Glutamatergic neuron (in vitro differentiated cells): ENCODE measurements around the gene SPEG. TPM values are rescaled to one million over a fixed set of nuclear protein-coding genes. Genes with fewer than 3 reads are reported as not detected.

Experiments
- DNase-seq: peaks from one replicate; pipeline ENCODE4 v3.0.0; 2022
- H3K27ac Mint-ChIP-seq: one replicate; pipeline ENCODE4 v1.8.0; 2020; ENCODE audit warnings: mild to moderate bottlenecking, mixed read lengths, inconsistent platforms; ENCODE audit not compliant: unreplicated experiment
- H3K27me3 Mint-ChIP-seq: one replicate; pipeline ENCODE4 v1.8.0; 2020; ENCODE audit warnings: mild to moderate bottlenecking, moderate library complexity, mixed read lengths, inconsistent platforms; ENCODE audit not compliant: unreplicated experiment
- H3K36me3 Mint-ChIP-seq: one replicate; pipeline ENCODE4 v1.8.0; 2020; ENCODE audit warnings: mild to moderate bottlenecking, mixed read lengths, inconsistent platforms; ENCODE audit not compliant: unreplicated experiment
- H3K4me1 Mint-ChIP-seq: one replicate; pipeline ENCODE4 v1.8.0; 2020; ENCODE audit warnings: mild to moderate bottlenecking, low read depth, mixed read lengths, inconsistent platforms; ENCODE audit not compliant: unreplicated experiment
- H3K4me3 Mint-ChIP-seq: one replicate; pipeline ENCODE4 v1.8.0; 2020; ENCODE audit warnings: mild to moderate bottlenecking, mixed read lengths, inconsistent platforms; ENCODE audit not compliant: unreplicated experiment
- H3K9me3 Mint-ChIP-seq: one replicate; pipeline ENCODE4 v1.8.0; 2020; ENCODE audit warnings: mild to moderate bottlenecking, moderate library complexity, mixed read lengths, inconsistent platforms; ENCODE audit not compliant: unreplicated experiment
- total RNA-seq: library from RNA; stranded (reverse); fragmentation: NEBNext Ultra II Directional; extraction: Animal tissue kit (Norgen Biotek cat#: 25700); gene quantifications from one replicate; pipeline ENCODE4 v1.2.1, GENCODE V29; 2021; ENCODE audit not compliant: unreplicated experiment
- TF ChIP-seq, protein P1 (sequence below): fragments of 200-600 bp; sonication (generic); IDR thresholded peaks from one replicate; pipeline ENCODE4 v1.5.0; 2021; ENCODE audit not compliant: partially characterized antibody, unreplicated experiment

Gene SPEG
- total RNA-seq, 1 donor from 2014 or later = 92.9 TPM

DNA sequence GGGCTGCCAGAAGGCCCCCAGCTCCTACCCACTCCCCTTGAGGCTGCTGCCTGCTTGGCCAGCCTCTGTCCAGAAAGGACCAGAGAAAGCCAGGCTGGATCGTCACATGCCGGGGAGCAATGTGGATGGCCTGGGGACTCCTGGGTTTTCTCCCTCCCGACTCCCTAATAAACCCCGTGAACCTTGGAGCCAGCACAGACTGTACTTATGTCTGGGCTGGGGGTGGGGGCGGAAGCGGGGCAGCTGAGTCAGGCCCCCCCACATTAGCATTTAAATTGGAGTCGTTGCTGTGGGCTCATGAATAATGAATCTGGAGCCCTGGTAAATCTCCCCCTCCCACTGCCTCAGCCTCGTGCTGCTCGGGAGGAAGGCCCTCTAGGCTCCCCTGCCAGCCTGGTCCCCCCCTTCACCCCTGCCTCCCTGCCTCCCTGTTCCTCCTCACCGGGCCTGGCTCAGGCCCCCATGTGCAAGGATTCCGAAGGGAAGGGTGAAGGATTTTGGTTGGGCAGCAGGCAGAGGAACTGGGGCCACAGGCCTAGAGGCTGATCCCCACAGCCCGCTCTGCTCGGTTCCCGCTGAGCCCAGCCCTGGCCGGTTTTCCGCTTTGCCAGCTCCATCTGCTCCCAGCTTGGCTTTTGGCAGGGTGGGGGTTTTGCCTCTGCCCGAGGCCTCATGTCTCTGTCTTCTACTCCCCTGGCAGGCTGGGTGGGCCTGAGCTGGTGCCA, 72.3 kb downstream of the SPEG start:
- Mint-ChIP-seq H3K4me3 (no peak overlapping the region), H3K9me3 (peaks cover 12% of the 10 kb centered on the region), H3K4me1 (peaks cover 34% of the 10 kb centered on the region), H3K27ac (peak overlapping the region; percentile 72), H3K27me3 (peaks cover 15% of the 10 kb centered on the region), H3K36me3 (no peaks in the 10 kb centered on the region)
- no peak for DNase-seq
- TF ChIP-seq, protein P1, sequence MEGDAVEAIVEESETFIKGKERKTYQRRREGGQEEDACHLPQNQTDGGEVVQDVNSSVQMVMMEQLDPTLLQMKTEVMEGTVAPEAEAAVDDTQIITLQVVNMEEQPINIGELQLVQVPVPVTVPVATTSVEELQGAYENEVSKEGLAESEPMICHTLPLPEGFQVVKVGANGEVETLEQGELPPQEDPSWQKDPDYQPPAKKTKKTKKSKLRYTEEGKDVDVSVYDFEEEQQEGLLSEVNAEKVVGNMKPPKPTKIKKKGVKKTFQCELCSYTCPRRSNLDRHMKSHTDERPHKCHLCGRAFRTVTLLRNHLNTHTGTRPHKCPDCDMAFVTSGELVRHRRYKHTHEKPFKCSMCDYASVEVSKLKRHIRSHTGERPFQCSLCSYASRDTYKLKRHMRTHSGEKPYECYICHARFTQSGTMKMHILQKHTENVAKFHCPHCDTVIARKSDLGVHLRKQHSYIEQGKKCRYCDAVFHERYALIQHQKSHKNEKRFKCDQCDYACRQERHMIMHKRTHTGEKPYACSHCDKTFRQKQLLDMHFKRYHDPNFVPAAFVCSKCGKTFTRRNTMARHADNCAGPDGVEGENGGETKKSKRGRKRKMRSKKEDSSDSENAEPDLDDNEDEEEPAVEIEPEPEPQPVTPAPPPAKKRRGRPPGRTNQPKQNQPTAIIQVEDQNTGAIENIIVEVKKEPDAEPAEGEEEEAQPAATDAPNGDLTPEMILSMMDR = no peak

DNA sequence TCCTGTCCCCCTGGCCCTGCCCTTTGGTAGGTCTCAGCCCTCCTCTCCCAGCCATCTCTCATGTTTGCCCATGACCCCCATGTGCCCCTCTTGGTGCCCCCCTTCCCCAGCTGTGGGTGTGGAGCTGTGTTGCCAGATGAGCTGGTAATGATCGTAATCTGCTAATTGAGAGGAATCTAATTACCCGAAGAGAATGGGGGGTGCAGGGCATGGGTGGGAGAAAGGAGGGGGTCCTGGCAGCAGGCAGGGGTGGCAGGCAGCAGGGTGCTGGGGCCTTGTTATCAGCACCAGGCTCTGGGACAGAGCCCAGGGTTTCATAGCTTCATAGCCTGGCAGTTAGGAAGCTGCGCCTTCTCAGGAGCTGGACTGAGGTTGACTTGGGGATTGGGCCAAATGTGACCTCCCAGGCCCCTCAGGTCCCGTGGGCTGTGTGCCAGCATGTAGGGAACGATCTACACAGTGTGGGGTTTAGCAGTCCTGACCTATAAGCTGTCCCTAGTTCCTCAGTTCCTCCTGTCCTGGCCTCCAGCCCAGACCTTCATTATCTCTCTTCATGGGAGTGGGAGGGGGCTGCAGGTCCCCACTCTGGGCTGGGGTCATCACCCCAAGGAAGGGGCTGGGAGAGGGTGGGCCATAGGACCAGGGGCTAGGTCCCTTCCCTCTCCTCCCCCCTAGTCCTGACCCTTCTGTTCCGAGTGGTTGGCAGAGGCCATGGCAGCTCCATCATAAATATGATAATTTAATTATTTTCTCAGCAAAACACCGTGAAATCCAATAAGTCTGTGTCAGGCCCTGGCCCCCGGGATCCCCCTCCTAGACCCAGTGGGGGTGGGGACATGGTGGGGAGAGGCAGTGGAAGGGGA, 73.2 kb downstream of the SPEG start:
- H3K27ac Mint-ChIP-seq = peak overlapping the region; percentile 28
- TF ChIP-seq, protein P1 = no peak
- H3K27me3 Mint-ChIP-seq = peaks cover 19% of the 10 kb centered on the region
- H3K36me3 Mint-ChIP-seq = no peaks in the 10 kb centered on the region
- DNase-seq = no peak
- H3K4me1 Mint-ChIP-seq = peaks cover 32% of the 10 kb centered on the region
- H3K9me3 Mint-ChIP-seq = peaks cover 16% of the 10 kb centered on the region
- H3K4me3 Mint-ChIP-seq = no peak overlapping the region

DNA sequence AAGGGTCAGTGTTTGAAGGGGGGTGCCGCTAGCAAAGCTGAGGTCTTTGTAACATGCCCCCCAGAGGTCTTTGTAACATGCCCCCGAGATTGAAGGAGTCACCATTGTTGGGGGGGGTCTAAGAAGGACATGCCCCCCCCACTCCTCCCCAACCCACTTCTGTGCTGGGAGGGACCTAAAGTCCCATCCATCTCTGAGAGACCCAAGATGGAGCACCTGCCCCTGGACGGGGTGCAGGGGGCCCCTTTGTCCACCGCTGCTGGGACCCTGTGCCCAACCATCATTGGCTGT, 73.7 kb downstream of the SPEG start:
- Mint-ChIP-seq H3K4me3 (no peak overlapping the region), H3K9me3 (peaks cover 21% of the 10 kb centered on the region), H3K27me3 (peaks cover 24% of the 10 kb centered on the region), H3K4me1 (peaks cover 37% of the 10 kb centered on the region), H3K36me3 (no peaks in the 10 kb centered on the region), H3K27ac (peak overlapping the region; percentile 28)
- DNase-seq = no peak
- TF ChIP-seq, protein P1 = no peak

DNA sequence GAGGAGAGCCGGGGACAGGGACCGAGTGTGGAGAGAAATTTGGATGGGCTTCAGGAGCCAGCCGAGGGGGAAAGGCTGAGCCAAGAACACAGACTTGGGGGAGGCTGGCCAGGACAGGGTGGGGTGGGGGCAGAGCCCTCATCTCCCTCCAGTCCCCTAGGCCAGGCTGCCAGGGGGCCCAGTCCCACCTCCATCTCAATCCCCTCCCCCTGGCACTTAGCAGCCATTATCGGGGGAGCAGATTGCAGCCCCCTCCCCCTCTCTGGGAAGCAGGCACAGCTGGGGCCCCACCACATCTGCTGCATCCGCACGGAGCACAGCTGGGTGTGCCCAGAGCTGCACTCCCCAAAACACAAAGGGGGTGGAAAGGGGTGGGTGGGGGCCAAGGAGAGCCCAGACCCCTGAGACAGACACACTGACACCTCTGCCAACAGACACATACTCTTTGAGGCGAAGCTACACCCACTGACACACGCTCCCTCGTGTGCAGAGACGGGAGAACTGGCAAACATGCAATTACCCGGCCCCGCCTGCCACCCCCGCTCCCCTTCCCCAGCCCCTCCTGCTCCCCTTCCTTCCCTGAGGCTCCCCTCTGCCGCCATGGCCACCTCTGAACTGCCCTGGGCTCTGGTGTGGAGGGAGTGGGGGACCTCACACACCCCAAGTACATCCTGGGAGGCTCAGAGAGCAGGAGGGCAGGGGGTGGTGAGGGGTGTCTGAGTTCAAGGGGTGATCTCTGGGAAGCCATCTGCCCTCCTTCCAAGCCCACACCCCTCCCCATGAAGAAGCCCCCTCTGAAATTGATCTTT, 74.5 kb downstream of the SPEG start:
- peak overlapping the region; percentile 91 for H3K27ac Mint-ChIP-seq
- H3K9me3 Mint-ChIP-seq = peaks cover 23% of the 10 kb centered on the region
- TF ChIP-seq, protein P1 = no peak
- H3K36me3 Mint-ChIP-seq = no peaks in the 10 kb centered on the region
- H3K27me3 Mint-ChIP-seq = peaks cover 22% of the 10 kb centered on the region
- H3K4me3 Mint-ChIP-seq = peak overlapping the region; percentile 75
- no peak for DNase-seq
- peaks cover 41% of the 10 kb centered on the region for H3K4me1 Mint-ChIP-seq
